ENCODE data around the gene GPR142. TPM values are rescaled to one million over a fixed set of nuclear protein-coding genes. Genes with fewer than 3 reads are reported as not detected.

Gene GPR142
- total RNA-seq, 1 experiment from 2014 or later = not detected

DNA sequence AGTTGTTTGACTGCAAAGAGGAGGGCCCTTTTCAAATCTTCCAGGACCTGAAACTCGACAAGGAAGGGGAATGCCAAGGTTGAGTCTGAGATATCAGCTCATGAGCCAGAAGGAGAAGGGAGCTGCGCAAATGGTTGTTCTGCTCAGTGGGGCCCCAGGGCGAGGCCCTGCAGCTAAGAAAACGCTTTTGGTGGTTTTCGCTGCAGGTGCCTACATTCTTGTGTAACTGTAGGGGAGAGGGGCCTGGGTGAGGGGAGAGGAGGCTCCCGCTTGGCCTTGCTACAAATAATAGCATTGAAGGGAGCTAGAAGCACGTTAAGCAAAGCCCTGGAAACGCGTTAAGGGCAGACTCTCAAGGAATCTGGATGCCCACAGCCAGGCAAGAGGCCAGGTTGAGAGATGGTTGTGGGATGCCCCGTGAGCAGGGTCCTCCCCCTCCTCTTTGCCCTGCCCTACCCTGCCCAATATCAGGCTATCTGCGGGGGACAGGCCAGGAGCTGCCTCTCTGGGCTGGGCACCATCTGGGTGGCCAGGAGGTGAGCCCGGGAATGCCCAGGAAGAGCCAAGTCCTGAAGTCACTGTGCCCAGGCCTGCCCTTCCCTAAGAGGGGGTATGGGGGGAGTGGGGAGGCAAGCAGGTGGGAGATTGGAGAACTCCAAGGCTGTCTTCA is 21.9 kb downstream of the GPR142 start (continued):
- TF ChIP-seq, protein P1, sequence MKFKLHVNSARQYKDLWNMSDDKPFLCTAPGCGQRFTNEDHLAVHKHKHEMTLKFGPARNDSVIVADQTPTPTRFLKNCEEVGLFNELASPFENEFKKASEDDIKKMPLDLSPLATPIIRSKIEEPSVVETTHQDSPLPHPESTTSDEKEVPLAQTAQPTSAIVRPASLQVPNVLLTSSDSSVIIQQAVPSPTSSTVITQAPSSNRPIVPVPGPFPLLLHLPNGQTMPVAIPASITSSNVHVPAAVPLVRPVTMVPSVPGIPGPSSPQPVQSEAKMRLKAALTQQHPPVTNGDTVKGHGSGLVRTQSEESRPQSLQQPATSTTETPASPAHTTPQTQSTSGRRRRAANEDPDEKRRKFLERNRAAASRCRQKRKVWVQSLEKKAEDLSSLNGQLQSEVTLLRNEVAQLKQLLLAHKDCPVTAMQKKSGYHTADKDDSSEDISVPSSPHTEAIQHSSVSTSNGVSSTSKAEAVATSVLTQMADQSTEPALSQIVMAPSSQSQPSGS (CRISPR knock-in tag; IDR thresholded peaks at IDR 0.05; ENCODE audit: borderline replicate concordance, low read depth) = no peak
- TF ChIP-seq ZNF232 (CRISPR knock-in tag; IDR thresholded peaks at IDR 0.05) (no peak), ELF4 (CRISPR knock-in tag; IDR thresholded peaks at IDR 0.05; ENCODE audit: low read depth) (no peak), TCF7 (CRISPR knock-in tag; IDR thresholded peaks at IDR 0.05; ENCODE audit: low read depth) (no peak)
- TF ChIP-seq, protein P2, sequence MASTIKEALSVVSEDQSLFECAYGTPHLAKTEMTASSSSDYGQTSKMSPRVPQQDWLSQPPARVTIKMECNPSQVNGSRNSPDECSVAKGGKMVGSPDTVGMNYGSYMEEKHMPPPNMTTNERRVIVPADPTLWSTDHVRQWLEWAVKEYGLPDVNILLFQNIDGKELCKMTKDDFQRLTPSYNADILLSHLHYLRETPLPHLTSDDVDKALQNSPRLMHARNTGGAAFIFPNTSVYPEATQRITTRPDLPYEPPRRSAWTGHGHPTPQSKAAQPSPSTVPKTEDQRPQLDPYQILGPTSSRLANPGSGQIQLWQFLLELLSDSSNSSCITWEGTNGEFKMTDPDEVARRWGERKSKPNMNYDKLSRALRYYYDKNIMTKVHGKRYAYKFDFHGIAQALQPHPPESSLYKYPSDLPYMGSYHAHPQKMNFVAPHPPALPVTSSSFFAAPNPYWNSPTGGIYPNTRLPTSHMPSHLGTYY (CRISPR knock-in tag; IDR thresholded peaks at IDR 0.05) = no peak

GRCh38 chr17:74389937-74390679 is 22.8 kb downstream of the GPR142 start:
- no peaks in the 10 kb centered on the region for H3K36me3 Mint-ChIP-seq
- CTCF ChIA-PET = interaction anchor here (1.6 to 5.9 kb wide), 3 partner anchors 10 to 22 kb away, joined by 7 to 48 read pairs (median 24); partner anchors contain the start of gene GPR142
- ATAC-seq (no peak), DNase-seq (ENCODE audit: low spot score) (no peak)
- H3K4me1 Mint-ChIP-seq = peaks cover 27% of the 10 kb centered on the region
- H3K9me3 Mint-ChIP-seq = no peaks in the 10 kb centered on the region
- TF ChIP-seq ZNF512 (CRISPR knock-in tag; IDR thresholded peaks at IDR 0.05; ENCODE audit: borderline replicate concordance) (peak; percentile 90; the same call in 1 of the 2 replicates), SP1 (CRISPR knock-in tag; conservative IDR thresholded peaks at IDR 0.05) (no peak)
- POLR2A ChIA-PET = no interaction called here
- H3K27me3 Mint-ChIP-seq (ENCODE audit: low read depth) = peaks cover 7% of the 10 kb centered on the region
- H3K4me3 Mint-ChIP-seq = no peak overlapping the region
- H3K27ac Mint-ChIP-seq = no peak overlapping the region

DNA sequence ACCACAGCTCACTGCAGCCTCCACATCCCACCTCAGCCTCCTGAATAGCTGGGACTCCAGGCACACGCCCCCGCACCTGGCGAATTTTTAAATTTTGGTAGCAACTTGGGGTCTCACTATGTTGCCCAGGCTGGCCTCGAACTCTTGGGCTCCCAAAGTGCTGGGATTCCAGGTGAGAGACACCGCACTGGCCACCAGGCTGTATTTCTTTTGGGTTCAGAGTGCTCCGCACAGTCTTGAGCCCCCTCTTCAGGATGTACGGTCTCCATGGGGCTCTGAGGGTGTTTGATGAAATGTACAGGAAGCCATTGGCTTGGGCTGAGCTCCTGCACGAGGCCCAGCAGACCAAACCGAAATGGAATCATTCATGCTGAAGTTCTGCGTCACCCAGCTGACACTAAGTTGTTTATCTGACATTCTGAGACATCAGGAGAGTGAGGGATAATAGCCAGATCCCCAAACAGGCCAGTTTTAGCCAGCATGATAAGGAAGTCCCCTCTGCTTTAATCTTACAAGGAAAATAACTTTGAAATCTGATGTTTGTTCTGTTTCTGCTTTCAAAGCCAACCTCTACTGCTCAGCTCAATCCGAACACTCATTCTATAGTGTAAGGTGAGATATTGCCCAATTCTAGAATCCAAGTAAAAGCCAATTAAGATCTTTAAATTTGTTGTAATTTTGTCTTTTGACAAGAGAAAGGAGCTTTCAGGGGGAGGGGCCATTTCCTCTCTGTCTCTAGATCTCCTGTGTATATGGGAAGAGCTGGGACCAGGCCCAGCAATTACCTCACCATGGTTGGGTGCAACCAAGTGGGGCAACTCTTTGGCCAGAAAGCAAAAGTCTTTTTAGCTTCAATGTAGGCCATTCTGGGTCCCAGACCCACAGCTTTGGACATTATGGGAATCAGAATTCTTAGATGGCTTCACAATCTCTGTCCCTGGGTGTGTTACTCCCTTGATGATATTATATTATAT is 23.7 kb downstream of the GPR142 start:
- DNase-seq (ENCODE audit: low spot score) (no peak), ATAC-seq (no peak)
- POLR2A ChIA-PET = no interaction called here
- Mint-ChIP-seq H3K9me3 (no peaks in the 10 kb centered on the region), H3K4me3 (no peak overlapping the region), H3K27me3 (ENCODE audit: low read depth) (peaks cover 4% of the 10 kb centered on the region), H3K4me1 (peaks cover 27% of the 10 kb centered on the region), H3K36me3 (no peaks in the 10 kb centered on the region), H3K27ac (no peak overlapping the region)
- CTCF ChIA-PET = interaction anchor here (1.4 to 5.9 kb wide), 4 partner anchors 11 to 63 kb away, joined by 5 to 48 read pairs (median 6); partner anchors contain the start of gene GPR142
- 0 out of 2 replicates have a peak, but pooled peaks have one; percentile 11 for TF ChIP-seq ZNF121 (CRISPR knock-in tag; IDR thresholded peaks at IDR 0.05)
- no peak for TF ChIP-seq ATF1 (CRISPR knock-in tag; IDR thresholded peaks at IDR 0.05)

DNA sequence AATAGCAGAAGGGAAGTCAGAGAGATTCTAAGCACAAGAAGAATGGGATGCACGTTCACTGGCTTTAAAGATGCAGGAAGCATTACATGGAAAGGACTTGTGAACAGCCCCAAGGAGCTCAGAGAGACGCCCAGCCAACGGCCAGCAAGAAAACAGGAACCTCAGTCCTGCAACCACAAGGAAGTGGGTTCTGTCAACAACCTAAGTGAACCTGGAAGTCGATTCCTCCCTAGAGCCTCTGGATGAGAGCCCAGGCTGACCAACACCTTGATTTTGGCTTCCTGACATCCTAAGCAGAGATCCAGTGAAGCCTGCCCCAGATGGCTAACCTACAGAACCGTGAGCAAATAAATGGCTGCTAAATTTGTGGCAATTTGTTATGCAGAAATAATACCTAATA is 24.5 kb downstream of the GPR142 start:
- H3K4me3 Mint-ChIP-seq = no peak overlapping the region
- TF ChIP-seq CTCF (IDR thresholded peaks at IDR 0.05) (no peak), FOXK1 (CRISPR knock-in tag; IDR thresholded peaks at IDR 0.05) (no peak), IRF2 (CRISPR knock-in tag; IDR thresholded peaks at IDR 0.05; ENCODE audit: borderline replicate concordance, low read depth) (no peak), TCF7 (CRISPR knock-in tag; IDR thresholded peaks at IDR 0.05; ENCODE audit: low read depth) (no peak), SOX15 (CRISPR knock-in tag; IDR thresholded peaks at IDR 0.05) (no peak), ZNF671 (CRISPR knock-in tag; IDR thresholded peaks at IDR 0.05) (no peak), ZBTB21 (CRISPR knock-in tag; IDR thresholded peaks at IDR 0.05; ENCODE audit: borderline replicate concordance) (no peak), AR (CRISPR knock-in tag; IDR thresholded peaks at IDR 0.05) (no peak), NFYB (CRISPR knock-in tag; conservative IDR thresholded peaks at IDR 0.05; ENCODE audit: low read depth) (no peak)

More for the DNA sequence above, 24.5 kb downstream of the GPR142 start:
- H3K4me1 Mint-ChIP-seq = peaks cover 22% of the 10 kb centered on the region
- ATAC-seq = no peak
- POLR2A ChIA-PET = interaction anchor here (0.5 kb wide), 1 partner anchor 742 kb away, joined by 3 read pairs; no protein-coding TSS in a partner anchor
- no peak for DNase-seq (ENCODE audit: low spot score)
- CTCF ChIA-PET = interaction anchor here (1.4 to 5.9 kb wide), 4 partner anchors 12 to 62 kb away, joined by 5 to 48 read pairs (median 6); partner anchors contain the start of gene GPR142
- no peaks in the 10 kb centered on the region for H3K9me3 Mint-ChIP-seq
- no peaks in the 10 kb centered on the region for H3K36me3 Mint-ChIP-seq
- H3K27ac Mint-ChIP-seq = no peak overlapping the region
- H3K27me3 Mint-ChIP-seq (ENCODE audit: low read depth) = no peaks in the 10 kb centered on the region; the same call in 1 of the 2 replicates
